ENCODE data around the gene KCNN1. TPM values are rescaled to one million over a fixed set of nuclear protein-coding genes. Genes with fewer than 3 reads are reported as not detected.
A peak's percentile ranks its signal among the peaks of the same experiment; 100 is the strongest.

Gene KCNN1
- total and polyA plus RNA-seq, 9 of the 15 experiments (the other 6 are each of a cell fraction or from before 2014, with no cell fraction given): 0.01 to 6.2 (median 0.72) TPM

GRCh38 chr19:18020212-18021085 is 53.5 kb downstream of the KCNN1 start:
- Histone ChIP-seq H3K27me3 (ENCODE audit: control insufficient read depth in 2 of 2, insufficient read depth in 2 of 2, low read length in 2 of 2) (no peaks in the 10 kb centered on the region), H3K9ac (ENCODE audit: insufficient read depth in 1 of 2, low read depth in 2 of 2, low read length in 2 of 2) (peak overlapping the region in 1 of 2 experiments; percentile 98; a peak in 2 of 4 replicates), H3K36me3 (ENCODE audit: control insufficient read depth, insufficient read depth, low read length) (peaks cover 2% of the 10 kb centered on the region; the same call in 2 of the 3 replicates), H2AFZ (ENCODE audit: low read depth, low read length) (peak overlapping the region; percentile 75), H3K9me1 (ENCODE audit: control insufficient read depth, insufficient read depth, low read length) (no peaks in the 10 kb centered on the region), H3K4me1 (replicated peaks in 1 of 2; ENCODE audit: control insufficient read depth in 2 of 2, insufficient read depth in 2 of 2, low read length in 2 of 2) (peaks cover 17 to 37% of the 10 kb centered on the region in 2 experiments; a peak in 4 of 5 replicates), H3K4me3 (no peak overlapping the region), H3K4me2 (ENCODE audit: insufficient read depth, low read length) (no peak overlapping the region), H3K79me2 (ENCODE audit: control insufficient read depth, insufficient read depth, low read length) (peaks cover 17% of the 10 kb centered on the region), H4K20me1 (replicated peaks; ENCODE audit: control insufficient read depth, insufficient read depth, low read length) (no peaks in the 10 kb centered on the region), H3K27ac (ENCODE audit: extremely low read depth, low read depth, low read length) (no peak overlapping the region; the same call in 2 of the 3 replicates), H3K9me3 (replicated peaks; ENCODE audit: control insufficient read depth, insufficient read depth, low read depth, low read length) (no peaks in the 10 kb centered on the region)
- POLR2A ChIA-PET: interaction anchor here (1.5 kb wide), 1 partner anchor 10 kb away, joined by 3 read pairs; no protein-coding TSS in a partner anchor
- ATAC-seq: no peak
- no peak for FAIRE-seq
- intact Hi-C loops (cut with micrococcal nuclease) (no loop called here), in situ Hi-C loops (cut with MboI) (no loop called here)
- peak in 2 of 4 experiments; percentile 7 to 18 for DNase-seq (ENCODE audit: extremely low read depth in 1 of 4, low spot score in 3 of 4)
- no TSS peak for BruUV-seq (replicated peaks)
- CTCF ChIA-PET (ENCODE audit: low intra/inter-chr PET ratio): no interaction called here
- WGBS (ENCODE audit: insufficient coverage, low coverage, missing lambda C conversion rate): 69% methylated on average over 12 of the region's 16 CpGs
- TF ChIP-seq ZKSCAN1 (IDR thresholded peaks at IDR 0.05; ENCODE audit: low read depth, low read length) (peak; percentile 83), IFI16 (CRISPR knock-in tag; IDR thresholded peaks at IDR 0.05) (no peak), EP300 (IDR thresholded peaks at IDR 0.05; ENCODE audit: low read length) (no peak), MITF (IDR thresholded peaks at IDR 0.05) (no peak), ZNF354B (CRISPR knock-in tag; IDR thresholded peaks at IDR 0.05) (no peak), RNF2 (IDR thresholded peaks at IDR 0.05) (no peak), ZNF134 (CRISPR knock-in tag; conservative IDR thresholded peaks at IDR 0.05) (no peak)
- TF ChIP-seq, protein P1, sequence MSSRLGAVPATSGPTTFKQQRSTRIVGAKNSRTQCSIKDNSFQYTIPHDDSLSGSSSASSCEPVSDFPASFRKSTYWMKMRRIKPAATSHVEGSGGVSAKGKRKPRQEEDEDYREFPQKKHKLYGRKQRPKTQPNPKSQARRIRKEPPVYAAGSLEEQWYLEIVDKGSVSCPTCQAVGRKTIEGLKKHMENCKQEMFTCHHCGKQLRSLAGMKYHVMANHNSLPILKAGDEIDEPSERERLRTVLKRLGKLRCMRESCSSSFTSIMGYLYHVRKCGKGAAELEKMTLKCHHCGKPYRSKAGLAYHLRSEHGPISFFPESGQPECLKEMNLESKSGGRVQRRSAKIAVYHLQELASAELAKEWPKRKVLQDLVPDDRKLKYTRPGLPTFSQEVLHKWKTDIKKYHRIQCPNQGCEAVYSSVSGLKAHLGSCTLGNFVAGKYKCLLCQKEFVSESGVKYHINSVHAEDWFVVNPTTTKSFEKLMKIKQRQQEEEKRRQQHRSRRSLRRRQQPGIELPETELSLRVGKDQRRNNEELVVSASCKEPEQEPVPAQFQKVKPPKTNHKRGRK (tag; IDR thresholded peaks at IDR 0.05): no peak
- TF ChIP-seq, protein P2, sequence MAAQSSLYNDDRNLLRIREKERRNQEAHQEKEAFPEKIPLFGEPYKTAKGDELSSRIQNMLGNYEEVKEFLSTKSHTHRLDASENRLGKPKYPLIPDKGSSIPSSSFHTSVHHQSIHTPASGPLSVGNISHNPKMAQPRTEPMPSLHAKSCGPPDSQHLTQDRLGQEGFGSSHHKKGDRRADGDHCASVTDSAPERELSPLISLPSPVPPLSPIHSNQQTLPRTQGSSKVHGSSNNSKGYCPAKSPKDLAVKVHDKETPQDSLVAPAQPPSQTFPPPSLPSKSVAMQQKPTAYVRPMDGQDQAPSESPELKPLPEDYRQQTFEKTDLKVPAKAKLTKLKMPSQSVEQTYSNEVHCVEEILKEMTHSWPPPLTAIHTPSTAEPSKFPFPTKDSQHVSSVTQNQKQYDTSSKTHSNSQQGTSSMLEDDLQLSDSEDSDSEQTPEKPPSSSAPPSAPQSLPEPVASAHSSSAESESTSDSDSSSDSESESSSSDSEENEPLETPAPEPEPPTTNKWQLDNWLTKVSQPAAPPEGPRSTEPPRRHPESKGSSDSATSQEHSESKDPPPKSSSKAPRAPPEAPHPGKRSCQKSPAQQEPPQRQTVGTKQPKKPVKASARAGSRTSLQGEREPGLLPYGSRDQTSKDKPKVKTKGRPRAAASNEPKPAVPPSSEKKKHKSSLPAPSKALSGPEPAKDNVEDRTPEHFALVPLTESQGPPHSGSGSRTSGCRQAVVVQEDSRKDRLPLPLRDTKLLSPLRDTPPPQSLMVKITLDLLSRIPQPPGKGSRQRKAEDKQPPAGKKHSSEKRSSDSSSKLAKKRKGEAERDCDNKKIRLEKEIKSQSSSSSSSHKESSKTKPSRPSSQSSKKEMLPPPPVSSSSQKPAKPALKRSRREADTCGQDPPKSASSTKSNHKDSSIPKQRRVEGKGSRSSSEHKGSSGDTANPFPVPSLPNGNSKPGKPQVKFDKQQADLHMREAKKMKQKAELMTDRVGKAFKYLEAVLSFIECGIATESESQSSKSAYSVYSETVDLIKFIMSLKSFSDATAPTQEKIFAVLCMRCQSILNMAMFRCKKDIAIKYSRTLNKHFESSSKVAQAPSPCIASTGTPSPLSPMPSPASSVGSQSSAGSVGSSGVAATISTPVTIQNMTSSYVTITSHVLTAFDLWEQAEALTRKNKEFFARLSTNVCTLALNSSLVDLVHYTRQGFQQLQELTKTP (IDR thresholded peaks at IDR 0.05; ENCODE audit: low read depth in 1 of 2, partially characterized antibody in 2 of 2): no peak
- TF ChIP-seq, protein P3, sequence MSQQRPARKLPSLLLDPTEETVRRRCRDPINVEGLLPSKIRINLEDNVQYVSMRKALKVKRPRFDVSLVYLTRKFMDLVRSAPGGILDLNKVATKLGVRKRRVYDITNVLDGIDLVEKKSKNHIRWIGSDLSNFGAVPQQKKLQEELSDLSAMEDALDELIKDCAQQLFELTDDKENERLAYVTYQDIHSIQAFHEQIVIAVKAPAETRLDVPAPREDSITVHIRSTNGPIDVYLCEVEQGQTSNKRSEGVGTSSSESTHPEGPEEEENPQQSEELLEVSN (IDR thresholded peaks at IDR 0.05; ENCODE audit: borderline replicate concordance in 1 of 2, extremely low read depth in 1 of 2, insufficient read depth in 1 of 2, insufficient read length in 1 of 2, low read depth in 1 of 2, low read length in 1 of 2, poor library complexity in 1 of 2, severe bottlenecking in 1 of 2): no peak

All from K562 (cell line).